HG02678 (cell line): Measurements from ENCODE around the gene U2SURP.
"Not testable (repeated sequence)": the region's sequence is repeated elsewhere in the genome, so short reads cannot be mapped to it uniquely, and the experiment has no call there.

Source experiments
- ATAC-seq: cut with Tn5 transposase; IDR thresholded peaks from one replicate; pipeline ENCODE4 v1.9.1; 2021; ENCODE audit warnings: mild to moderate bottlenecking, moderate library complexity; ENCODE audit not compliant: unreplicated experiment

Gene U2SURP

GRCh38 chr3:142976621-142977398 lies 24.6 kb upstream of the U2SURP start:
- ATAC-seq: no peak

DNA sequence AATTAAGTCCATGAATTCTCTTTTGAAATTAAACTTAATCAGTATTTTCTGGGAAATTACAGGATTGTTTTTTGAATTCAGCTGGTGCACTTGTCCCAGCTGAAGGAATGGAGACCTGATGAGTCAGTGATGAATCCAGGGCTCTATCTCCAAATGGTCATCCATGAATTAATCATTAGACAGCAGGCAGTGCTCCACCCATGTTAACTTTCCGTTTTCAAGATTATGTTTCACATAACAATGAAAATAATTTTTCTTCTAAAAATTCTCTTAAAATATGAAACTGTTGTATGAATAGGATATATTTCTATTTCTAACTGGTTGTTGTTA lies 24.0 kb upstream of the U2SURP start:
- ATAC-seq: no peak

DNA sequence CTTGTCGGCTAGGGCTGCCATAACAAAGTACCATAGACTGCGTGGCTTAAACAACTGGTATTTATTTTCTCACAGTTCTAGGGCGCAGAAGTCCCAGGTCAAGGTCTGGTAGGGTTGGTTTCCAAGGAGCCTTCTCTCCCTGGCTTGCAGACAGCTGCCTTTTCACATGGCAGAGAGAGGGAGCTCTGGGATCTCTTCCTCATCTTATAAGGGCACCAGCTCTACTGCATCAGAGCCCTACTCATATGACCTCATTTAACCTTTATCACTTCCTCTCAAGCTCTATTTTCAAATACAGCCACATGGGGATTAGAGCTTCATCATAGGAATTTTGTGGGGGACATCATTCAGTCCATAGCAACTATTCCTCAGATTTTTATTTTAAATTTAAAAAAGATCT lies 20.3 kb upstream of the U2SURP start:
- no peak for ATAC-seq

DNA sequence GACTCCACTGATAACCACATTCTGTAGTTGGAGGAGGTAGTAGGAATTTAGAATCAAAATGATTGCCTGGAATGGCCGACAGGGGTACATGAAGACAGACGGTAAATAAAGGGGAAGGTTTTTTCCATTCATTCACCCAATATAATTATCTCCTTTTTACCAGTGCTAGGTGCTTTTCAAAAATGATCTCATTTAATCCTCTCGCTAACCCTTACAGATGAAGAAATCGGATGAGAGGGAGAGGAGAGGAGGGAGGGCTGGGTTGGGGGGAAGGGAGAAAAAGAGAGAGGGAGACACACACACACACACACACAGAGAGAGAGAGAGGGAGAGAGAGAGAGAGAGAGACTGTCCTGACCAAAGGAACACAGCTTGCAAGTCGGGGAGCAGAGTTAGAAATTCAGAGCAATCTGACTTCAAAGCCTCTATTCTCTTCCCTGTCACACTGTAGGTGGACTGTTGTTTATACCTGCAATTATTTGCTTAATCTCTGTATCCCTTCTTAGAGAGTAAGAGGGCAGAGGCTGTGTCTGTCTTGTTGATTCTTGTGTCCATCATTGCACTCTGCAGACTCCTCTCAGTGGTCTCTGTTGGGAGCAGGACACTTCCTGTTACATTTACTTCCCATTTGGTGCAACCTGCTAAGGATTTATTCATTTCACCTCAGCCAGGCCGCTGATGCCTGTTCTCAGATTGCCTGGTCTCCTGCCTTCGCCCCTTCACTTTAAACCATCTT lies 19.2 kb upstream of the U2SURP start:
- ATAC-seq: no peak

DNA sequence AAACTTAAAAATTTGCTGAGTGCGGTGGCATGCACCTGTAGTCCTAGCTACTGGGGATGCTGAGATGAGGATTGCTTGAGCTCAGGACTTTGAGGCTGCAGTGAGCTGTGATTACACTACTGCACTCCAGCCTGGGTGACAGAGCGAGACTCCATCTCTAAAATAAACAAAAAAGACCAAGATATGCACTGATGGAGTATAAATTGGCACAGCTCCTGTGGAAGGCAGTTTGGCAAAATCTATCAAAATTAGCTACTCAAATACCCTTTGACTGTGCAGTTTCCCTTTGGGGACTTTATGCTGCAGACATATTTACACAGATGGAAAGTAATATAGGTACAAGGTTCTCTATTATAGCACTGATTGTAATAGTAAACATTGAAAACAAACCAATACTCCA lies 18.1 kb upstream of the U2SURP start:
- ATAC-seq: no peak

DNA sequence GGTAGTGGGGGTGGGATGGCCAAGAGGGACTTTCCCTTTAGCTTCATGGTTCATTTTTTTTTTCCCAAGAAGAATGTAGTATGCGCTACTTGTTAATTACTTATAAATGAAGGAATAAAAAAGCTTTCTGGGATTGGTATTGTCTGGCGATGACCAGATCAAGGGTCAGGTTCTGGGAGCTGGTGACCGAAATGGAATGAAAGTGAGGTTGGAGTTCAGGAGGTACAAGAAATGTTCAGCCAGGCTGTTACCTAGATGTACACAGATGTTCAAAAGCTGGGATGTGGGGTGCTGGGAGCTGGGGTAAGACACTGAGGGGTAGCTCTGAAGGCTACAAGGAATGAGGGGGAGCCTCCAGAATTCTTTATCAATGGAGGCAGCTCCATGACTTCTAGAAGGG lies 17.1 kb upstream of the U2SURP start:
- ATAC-seq: no peak

DNA sequence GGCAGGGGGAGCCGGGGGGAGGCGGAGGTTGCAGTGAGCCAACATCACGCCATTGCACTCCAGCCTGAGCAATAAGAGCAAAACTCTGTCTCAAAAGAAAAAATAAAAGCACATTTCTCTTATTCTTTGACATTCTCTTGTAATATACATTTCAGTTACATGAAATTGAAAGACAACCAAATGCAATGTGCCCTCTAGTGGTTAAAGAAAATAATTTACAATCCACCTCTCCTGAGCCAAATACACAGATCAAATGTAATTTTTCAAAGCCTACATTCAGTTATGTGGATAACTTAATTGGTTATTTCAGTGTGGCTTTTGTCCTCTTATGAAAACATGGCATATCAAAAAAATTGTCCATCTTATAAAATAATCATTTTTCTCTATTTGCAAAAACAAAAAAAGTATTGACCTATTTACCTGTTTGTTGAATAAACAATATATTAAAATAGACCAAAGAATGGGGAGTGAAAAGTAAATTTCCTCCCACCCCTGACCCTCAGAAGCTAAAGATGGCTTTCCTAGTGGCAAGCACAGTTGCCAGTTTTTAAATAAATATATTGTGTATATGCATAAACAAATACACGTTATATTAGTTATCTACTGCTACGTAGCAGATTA lies 14.2 kb upstream of the U2SURP start:
- no peak for ATAC-seq

- ATAC-seq: peak; percentile 78
Observed at GRCh38 chr3:142987707-142988106, 13.7 kb upstream of the U2SURP start.

GRCh38 chr3:142988221-142988620 lies 13.1 kb upstream of the U2SURP start:
- ATAC-seq: peak; percentile 4

- not testable (repeated sequence) for ATAC-seq
Observed at GRCh38 chr3:142988826-142989225, 12.5 kb upstream of the U2SURP start.

GRCh38 chr3:142990721-142991120 lies 10.6 kb upstream of the U2SURP start:
- ATAC-seq: no peak

- no peak for ATAC-seq
Observed at GRCh38 chr3:142992323-142992722, 9.0 kb upstream of the U2SURP start.

DNA sequence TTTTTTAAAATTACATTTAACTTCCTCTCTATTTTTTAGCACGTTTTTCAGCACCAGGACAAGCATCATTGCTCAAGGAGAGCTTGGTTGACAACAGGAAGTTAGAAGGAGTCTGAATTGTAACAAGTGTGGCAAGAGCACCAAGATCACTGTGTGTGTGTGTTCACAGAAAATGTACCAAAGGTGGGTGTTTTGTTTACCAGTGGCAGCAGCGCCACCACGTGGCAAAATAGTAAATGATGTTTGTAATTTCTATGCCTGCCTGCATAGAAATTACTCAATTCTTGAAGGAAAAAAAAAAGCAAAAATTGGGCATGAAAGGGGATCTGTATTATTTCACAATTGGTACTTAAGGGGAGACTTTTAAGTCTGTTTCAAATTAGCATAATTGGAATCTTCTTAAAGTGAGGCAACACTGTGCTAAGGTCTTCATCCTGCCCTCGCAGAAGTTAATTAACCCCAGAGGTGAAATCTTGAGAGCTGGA lies 7.4 kb upstream of the U2SURP start:
- ATAC-seq: peak; percentile 57

DNA sequence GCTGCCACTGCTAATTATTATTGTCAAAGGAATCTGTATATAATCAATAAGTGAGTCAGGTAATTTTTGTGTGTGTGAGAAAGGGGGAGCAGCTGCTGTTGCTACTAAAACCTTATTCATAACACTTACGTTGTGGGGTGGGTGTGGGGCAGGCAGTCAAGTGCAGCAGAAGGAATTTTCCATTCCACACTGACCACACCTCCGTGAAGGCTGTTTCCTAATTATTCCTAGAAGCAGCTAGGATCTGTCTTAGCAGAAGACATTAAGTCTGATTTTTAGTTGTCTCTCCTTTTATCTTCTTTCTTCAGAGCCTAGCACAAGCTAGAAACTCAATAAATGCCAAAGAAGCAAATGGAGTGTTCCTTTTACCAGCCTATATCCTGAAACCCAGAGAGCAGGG lies 4.0 kb upstream of the U2SURP start:
- no peak for ATAC-seq

GRCh38 chr3:142998439-142998838 lies 2.9 kb upstream of the U2SURP start:
- no peak for ATAC-seq

GRCh38 chr3:142999881-143000280 lies 1.5 kb upstream of the U2SURP start:
- ATAC-seq: no peak

DNA sequence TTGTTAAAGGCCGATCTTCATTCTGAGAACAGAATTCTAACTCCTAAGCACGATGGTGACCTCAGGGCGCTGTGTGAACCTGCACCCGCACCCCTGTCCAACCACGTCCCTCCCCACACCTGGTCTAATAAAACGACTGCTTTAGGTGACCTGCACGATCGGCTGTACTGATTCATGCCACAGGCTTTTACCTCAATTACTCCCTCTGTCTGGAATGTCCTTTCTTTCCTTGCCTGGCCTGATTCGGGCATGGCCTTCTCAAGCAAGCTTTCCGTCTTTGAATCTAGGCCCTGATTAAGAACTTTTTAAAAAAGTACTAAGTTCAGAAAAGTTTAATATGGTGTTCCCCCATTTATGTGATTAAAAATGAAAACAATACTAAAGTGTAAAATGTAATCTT lies 842 bp upstream of the U2SURP start:
- ATAC-seq: no peak

- peak; percentile 76 for ATAC-seq
Observed at GRCh38 chr3:143001034-143001368, 369 bp upstream of the U2SURP start.

GRCh38 chr3:143002083-143002712 lies 828 bp downstream of the U2SURP start:
- peak; percentile 30 for ATAC-seq

DNA sequence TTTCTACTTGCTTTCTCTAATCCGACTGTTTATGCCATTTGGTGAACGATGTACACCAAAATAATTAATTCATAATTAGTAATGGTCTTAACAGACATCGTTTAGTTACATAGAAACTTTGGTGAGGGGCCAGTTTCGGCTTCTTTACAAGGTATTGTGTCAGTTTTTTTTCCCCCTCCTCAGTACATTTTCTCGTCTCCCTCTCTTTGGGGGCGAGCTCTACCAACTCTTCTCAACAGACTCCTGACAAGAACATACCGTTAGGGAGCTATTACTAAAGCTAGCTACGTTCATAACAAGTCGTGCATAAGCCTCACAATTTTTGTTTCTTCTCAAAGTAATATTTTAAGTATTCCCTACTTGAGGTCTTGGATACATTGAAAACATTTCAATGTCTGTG lies 1.4 kb downstream of the U2SURP start:
- ATAC-seq: no peak

DNA sequence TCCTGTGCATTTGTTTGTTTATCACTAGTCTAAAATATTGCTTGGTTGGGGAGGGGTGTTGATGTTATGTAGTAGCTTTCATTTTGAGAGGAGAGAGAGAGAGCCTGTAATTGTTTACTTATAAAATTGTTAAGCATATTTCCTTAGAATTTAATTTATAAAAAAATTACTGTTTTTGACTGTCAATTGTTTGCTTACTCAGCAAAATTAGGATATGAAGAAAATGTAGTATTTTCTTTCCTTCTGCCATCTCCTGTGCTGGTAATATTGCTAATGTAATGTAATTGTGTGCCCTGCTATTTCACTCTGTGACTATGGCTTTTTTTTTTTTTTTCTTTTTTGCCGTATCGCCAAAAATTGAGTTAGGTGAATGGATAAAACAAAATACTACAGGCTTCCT lies 3.5 kb downstream of the U2SURP start:
- no peak for ATAC-seq

- no peak for ATAC-seq
Observed at GRCh38 chr3:143010024-143010423, 8.7 kb downstream of the U2SURP start.
